PC-9 (cell line): ENCODE results near the gene FALEC. TPM values are rescaled to one million over a fixed set of nuclear protein-coding genes. Genes with fewer than 3 reads are reported as not detected.

ENCODE experiments used
- BruUV-seq: library from RNA; stranded (reverse); fragments of 400-500 nt; replicated peaks from 2 replicates; lab custom pipeline; 2021; lab: Mats Ljungman, UMichigan
- CTCF ChIA-PET: fragments of 300-600 bp; sonication (Branson Sonifier 250); formaldehyde crosslinking; loops from one replicate; lab custom pipeline; 2022; ENCODE audit warnings: antibody characterized with exemption; lab: Charles Lee
- POLR2A ChIA-PET: fragments of 300-600 bp; sonication (Branson Sonifier 250); formaldehyde crosslinking; loops from one replicate; lab custom pipeline; 2022; ENCODE audit warnings: antibody characterized with exemption; ENCODE audit not compliant: unreplicated experiment; lab: Charles Lee
- DNase-seq, 2 experiments: peaks; one replicate each; pipeline versions ENCODE4 v3.0.0 to v3.0.0-alpha.2; 2015 to 2022; ENCODE audit warnings: mixed read lengths in 1 of 2
- H2AFZ ChIP-seq: fragments of 200-600 bp; sonication (generic); 2 replicates; pipeline ENCODE4 v1.8.1; 2017; ENCODE audit warnings: antibody characterized with exemption
- H3F3A ChIP-seq: fragments of 200-600 bp; sonication (generic); 2 replicates; pipeline ENCODE4 v1.8.1; 2017; ENCODE audit warnings: antibody characterized with exemption, mild to moderate bottlenecking, low read depth; ENCODE audit not compliant: insufficient read depth
- H3K27ac ChIP-seq: fragments of 200-600 bp; sonication (generic); 2 replicates; pipeline ENCODE4 v1.6.1; 2016; ENCODE audit warnings: mixed run types
- H3K27me3 ChIP-seq: fragments of 200-600 bp; sonication (generic); 2 replicates; pipeline ENCODE4 v1.6.1; 2016; ENCODE audit warnings: low read depth, mixed run types; ENCODE audit not compliant: insufficient read depth
- H3K36me3 ChIP-seq: fragments of 200-600 bp; sonication (generic); 2 replicates; pipeline ENCODE4 v1.6.1; 2016; ENCODE audit warnings: low read depth, mixed run types
- H3K4me1 ChIP-seq: fragments of 200-600 bp; sonication (generic); replicated peaks from 2 replicates; pipeline ENCODE4 v1.6.1; 2016; ENCODE audit warnings: mixed run types; ENCODE audit not compliant: insufficient read depth
- H3K4me2 ChIP-seq: fragments of 200-600 bp; sonication (generic); 2 replicates; pipeline ENCODE4 v1.6.1; 2017; ENCODE audit warnings: mixed run types
- H3K4me3 ChIP-seq: fragments of 200-600 bp; sonication (generic); 2 replicates; pipeline ENCODE4 v1.6.1; 2016; ENCODE audit warnings: mixed run types
- H3K79me2 ChIP-seq: fragments of 200-600 bp; sonication (generic); 2 replicates; pipeline ENCODE4 v1.6.1; 2017; ENCODE audit warnings: low read depth, mixed run types
- H3K9me2 ChIP-seq: fragments of 200-600 bp; sonication (generic); 2 replicates; pipeline ENCODE4 v1.8.1; 2017; ENCODE audit warnings: mild to moderate bottlenecking; ENCODE audit not compliant: insufficient read depth
- H3K9me3 ChIP-seq: fragments of 200-600 bp; sonication (generic); 2 replicates; pipeline ENCODE4 v1.8.1; 2016; ENCODE audit warnings: low read depth; ENCODE audit not compliant: insufficient read depth
- H4K20me1 ChIP-seq: fragments of 200-600 bp; sonication (generic); 2 replicates; pipeline ENCODE4 v1.8.1; 2017; ENCODE audit not compliant: insufficient read depth
- EZH2 ChIP-seq: fragments of 200-600 bp; sonication (generic); IDR thresholded peaks from 2 replicates; pipeline ENCODE4 v1.8.0; 2017; ENCODE audit warnings: antibody characterized with exemption, low read depth
- intact Hi-C: fragments of 100-400 bp; cut with micrococcal nuclease; formaldehyde crosslinking; loops from one replicate; pipeline ENCODE4 v1.10.0; 2022; ENCODE audit not compliant: unreplicated experiment
- total RNA-seq: library from RNA; stranded (reverse); gene quantifications from 2 replicates; pipeline ENCODE4 v1.2.3, GENCODE V29; 2021
- TF ChIP-seq, protein P1 (sequence below): fragments of 200-600 bp; sonication (generic); conservative IDR thresholded peaks from 2 replicates; pipeline ENCODE4 v1.6.1; 2017; ENCODE audit warnings: mixed run types, antibody characterized with exemption, mild to moderate bottlenecking, moderate library complexity

The FALEC gene
- total RNA-seq, 1 experiment from 2014 or later = 0.94 TPM

DNA sequence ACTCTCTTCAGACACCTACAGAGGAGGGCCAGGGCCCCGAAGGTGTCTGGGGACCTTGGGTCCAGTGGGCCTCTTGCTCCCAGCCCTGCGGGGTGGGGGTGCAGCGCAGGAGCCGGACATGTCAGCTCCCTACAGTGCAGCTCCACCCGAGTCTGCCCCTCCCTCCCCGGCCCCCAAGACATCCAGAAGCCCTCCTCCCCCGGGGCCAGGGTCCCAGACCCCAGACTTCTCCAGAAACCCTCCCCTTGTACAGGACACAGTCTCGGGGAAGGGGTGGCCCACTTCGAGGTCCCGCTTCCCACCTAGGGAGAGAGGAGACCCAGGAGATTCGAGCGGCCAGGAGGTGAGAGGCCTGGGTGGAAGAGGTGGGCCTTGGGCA is 37.3 kb downstream of the FALEC start:
- H3F3A ChIP-seq = peaks cover 62% of the 10 kb centered on the region
- H3K4me2 ChIP-seq = peak overlapping the region; percentile 78
- intact Hi-C loops = loop anchor here (5.0 kb wide), 1 partner anchor 66 kb away; the partner anchor contains the start of gene TARS2
- H3K4me1 ChIP-seq = peaks cover 46% of the 10 kb centered on the region
- ChIA-PET CTCF (interaction anchor here (0.6 kb wide), 1 partner anchor 15 kb away, joined by 3 read pairs; no protein-coding TSS in a partner anchor), POLR2A (interaction anchor here (1.0 to 1.2 kb wide), 3 partner anchors 15 to 429 kb away, joined by 4 to 22 read pairs (median 5); partner anchors contain the start of gene ANXA9)
- DNase-seq = no peak
- peak overlapping the region; percentile 56 for H3K27ac ChIP-seq
- H3K9me3 ChIP-seq = no peaks in the 10 kb centered on the region
- no peaks in the 10 kb centered on the region for H3K27me3 ChIP-seq
- H4K20me1 ChIP-seq = no peaks in the 10 kb centered on the region
- TF ChIP-seq, protein P1, sequence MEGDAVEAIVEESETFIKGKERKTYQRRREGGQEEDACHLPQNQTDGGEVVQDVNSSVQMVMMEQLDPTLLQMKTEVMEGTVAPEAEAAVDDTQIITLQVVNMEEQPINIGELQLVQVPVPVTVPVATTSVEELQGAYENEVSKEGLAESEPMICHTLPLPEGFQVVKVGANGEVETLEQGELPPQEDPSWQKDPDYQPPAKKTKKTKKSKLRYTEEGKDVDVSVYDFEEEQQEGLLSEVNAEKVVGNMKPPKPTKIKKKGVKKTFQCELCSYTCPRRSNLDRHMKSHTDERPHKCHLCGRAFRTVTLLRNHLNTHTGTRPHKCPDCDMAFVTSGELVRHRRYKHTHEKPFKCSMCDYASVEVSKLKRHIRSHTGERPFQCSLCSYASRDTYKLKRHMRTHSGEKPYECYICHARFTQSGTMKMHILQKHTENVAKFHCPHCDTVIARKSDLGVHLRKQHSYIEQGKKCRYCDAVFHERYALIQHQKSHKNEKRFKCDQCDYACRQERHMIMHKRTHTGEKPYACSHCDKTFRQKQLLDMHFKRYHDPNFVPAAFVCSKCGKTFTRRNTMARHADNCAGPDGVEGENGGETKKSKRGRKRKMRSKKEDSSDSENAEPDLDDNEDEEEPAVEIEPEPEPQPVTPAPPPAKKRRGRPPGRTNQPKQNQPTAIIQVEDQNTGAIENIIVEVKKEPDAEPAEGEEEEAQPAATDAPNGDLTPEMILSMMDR = no peak
- no peak for TF ChIP-seq EZH2
- H2AFZ ChIP-seq = no peak overlapping the region
- no peaks in the 10 kb centered on the region for H3K79me2 ChIP-seq
- H3K4me3 ChIP-seq = no peak overlapping the region
- no peaks in the 10 kb centered on the region for H3K36me3 ChIP-seq
- BruUV-seq = no TSS peak
- no peaks in the 10 kb centered on the region for H3K9me2 ChIP-seq

DNA sequence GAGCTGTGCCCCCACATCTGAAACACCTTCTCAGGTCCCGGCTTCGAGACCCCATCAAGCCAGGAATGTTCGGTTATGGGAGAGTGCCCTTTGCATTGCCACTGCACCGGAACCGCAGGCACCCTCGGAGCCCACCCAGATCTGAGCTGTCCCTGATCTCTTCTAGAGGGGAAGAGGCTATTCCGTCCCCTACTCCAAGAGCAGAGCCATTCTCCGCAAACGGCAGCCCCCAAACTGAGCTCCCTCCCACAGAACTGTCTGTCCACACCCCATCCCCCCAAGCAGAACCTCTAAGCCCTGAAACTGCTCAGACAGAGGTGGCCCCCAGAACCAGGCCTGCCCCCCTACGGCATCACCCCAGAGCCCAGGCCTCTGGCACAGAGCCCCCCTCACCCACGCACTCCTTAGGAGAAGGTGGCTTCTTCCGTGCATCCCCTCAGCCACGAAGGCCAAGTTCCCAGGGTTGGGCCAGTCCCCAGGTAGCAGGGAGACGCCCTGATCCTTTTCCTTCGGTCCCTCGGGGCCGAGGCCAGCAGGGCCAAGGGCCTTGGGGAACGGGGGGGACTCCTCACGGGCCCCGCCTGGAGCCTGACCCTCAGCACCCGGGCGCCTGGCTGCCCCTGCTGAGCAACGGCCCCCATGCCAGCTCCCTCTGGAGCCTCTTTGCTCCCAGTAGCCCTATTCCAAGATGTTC is 38.0 kb downstream of the FALEC start:
- no TSS peak for BruUV-seq
- Histone ChIP-seq H3K27me3 (no peaks in the 10 kb centered on the region), H3K4me2 (peak overlapping the region; percentile 78), H3K27ac (peak overlapping the region; percentile 56; the same call in 1 of the 2 replicates), H4K20me1 (no peaks in the 10 kb centered on the region), H2AFZ (no peak overlapping the region), H3K4me3 (no peak overlapping the region), H3K36me3 (no peaks in the 10 kb centered on the region), H3K9me2 (no peaks in the 10 kb centered on the region), H3K79me2 (no peaks in the 10 kb centered on the region), H3K9me3 (no peaks in the 10 kb centered on the region), H3F3A (peaks cover 59% of the 10 kb centered on the region), H3K4me1 (peaks cover 46% of the 10 kb centered on the region)
- intact Hi-C loops = loop anchor here (5.0 kb wide), 1 partner anchor 66 kb away; the partner anchor contains the start of gene TARS2
- ChIA-PET POLR2A (no interaction called here), CTCF (no interaction called here)
- DNase-seq = no peak
- TF ChIP-seq EZH2 = no peak
- TF ChIP-seq, protein P1 = no peak

DNA sequence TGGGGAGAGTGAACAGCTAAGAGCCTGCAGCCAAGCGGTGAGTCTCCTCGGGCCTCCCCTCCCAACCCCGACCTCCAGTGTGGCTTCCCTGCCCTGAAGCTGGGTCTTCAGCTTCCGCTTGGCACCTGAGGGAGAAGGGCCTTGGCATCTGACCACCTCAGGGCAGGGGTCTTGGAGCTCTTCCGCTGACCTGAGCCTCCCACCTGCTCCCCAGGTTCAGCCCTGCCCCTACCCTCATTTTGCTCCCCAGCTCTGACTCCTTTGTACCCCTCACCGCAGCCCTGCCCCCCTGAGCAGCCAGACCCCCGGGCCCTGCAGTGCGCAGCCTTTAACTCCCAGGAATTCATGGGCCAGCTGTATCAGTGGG is 38.5 kb downstream of the FALEC start:
- Histone ChIP-seq H3K27me3 (no peaks in the 10 kb centered on the region), H3K36me3 (no peaks in the 10 kb centered on the region), H3K4me1 (peaks cover 46% of the 10 kb centered on the region), H3K9me2 (no peaks in the 10 kb centered on the region), H4K20me1 (no peaks in the 10 kb centered on the region), H2AFZ (no peak overlapping the region), H3K4me2 (no peak overlapping the region), H3F3A (peaks cover 57% of the 10 kb centered on the region), H3K79me2 (peaks cover under 1% of the 10 kb centered on the region; the same call in 1 of the 2 replicates), H3K9me3 (no peaks in the 10 kb centered on the region), H3K27ac (no peak overlapping the region), H3K4me3 (no peak overlapping the region)
- CTCF ChIA-PET = no interaction called here
- BruUV-seq = no TSS peak
- TF ChIP-seq, protein P1 = no peak
- TF ChIP-seq EZH2 = no peak
- POLR2A ChIA-PET = no interaction called here
- no peak for DNase-seq
- intact Hi-C loops = loop anchor here (5.0 kb wide), 1 partner anchor 67 kb away; the partner anchor contains the start of gene TARS2
